AG04449 (cell line): ENCODE results near the gene KCNK2.

Source experiments
- CTCF ChIA-PET: fragments of 350-600 bp; formaldehyde crosslinking; extraction: SDS; loops from one replicate; lab custom pipeline; 2021; ENCODE audit warnings: antibody characterized with exemption; lab: Yijun Ruan, JAX
- POLR2A ChIA-PET: fragments of 400-600, 350-600 bp; formaldehyde crosslinking; extraction: SDS; loops from one replicate; lab custom pipeline; 2020; ENCODE audit warnings: antibody characterized with exemption, inconsistent platforms; lab: Yijun Ruan, JAX
- DNase-seq: peaks from one replicate; pipeline ENCODE4 v3.0.0-alpha.2; 2010; ENCODE audit warnings: low read depth, low spot score
- H3K4me3 ChIP-seq: 2 replicates; pipeline ENCODE4 v1.5.1; 2011; ENCODE audit warnings: low read depth, mild to moderate bottlenecking, control low read depth, low read length
- TF ChIP-seq, protein P1 (sequence below): IDR thresholded peaks from one replicate; pipeline ENCODE4 v1.5.1; 2011; ENCODE audit warnings: mild to moderate bottlenecking, moderate library complexity, low read length, control low read depth, inconsistent platforms; ENCODE audit not compliant: insufficient read depth; ENCODE audit errors: missing control alignments

The KCNK2 gene

DNA sequence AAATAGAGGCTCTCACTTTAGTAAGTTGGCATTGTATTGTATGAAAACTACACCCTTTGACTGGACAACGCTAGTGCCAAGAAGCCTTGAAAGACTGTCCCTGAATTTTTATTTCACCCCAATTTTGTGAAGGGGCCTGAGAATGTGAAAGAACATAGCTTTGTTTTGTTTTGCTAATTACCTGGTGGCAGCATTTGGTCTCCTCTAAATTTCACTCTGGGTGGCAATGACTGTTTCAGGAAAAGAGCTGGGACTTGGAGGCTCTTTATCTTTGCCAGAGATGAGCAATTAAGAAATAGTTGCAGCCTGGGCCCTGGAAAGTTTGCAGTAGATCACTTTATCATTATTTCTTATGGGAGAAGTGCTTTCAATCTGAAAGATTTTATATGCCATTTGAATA, 117.6 kb downstream of the KCNK2 start:
- no peak overlapping the region for H3K4me3 ChIP-seq
- ChIA-PET POLR2A (no interaction called here), CTCF (interaction anchor here (1.6 kb wide), 1 partner anchor 327 kb away, joined by 4 read pairs; no protein-coding TSS in a partner anchor)
- TF ChIP-seq, protein P1, sequence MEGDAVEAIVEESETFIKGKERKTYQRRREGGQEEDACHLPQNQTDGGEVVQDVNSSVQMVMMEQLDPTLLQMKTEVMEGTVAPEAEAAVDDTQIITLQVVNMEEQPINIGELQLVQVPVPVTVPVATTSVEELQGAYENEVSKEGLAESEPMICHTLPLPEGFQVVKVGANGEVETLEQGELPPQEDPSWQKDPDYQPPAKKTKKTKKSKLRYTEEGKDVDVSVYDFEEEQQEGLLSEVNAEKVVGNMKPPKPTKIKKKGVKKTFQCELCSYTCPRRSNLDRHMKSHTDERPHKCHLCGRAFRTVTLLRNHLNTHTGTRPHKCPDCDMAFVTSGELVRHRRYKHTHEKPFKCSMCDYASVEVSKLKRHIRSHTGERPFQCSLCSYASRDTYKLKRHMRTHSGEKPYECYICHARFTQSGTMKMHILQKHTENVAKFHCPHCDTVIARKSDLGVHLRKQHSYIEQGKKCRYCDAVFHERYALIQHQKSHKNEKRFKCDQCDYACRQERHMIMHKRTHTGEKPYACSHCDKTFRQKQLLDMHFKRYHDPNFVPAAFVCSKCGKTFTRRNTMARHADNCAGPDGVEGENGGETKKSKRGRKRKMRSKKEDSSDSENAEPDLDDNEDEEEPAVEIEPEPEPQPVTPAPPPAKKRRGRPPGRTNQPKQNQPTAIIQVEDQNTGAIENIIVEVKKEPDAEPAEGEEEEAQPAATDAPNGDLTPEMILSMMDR, result no peak
- DNase-seq, result no peak

GRCh38 chr1:215201283-215201682, 118.7 kb downstream of the KCNK2 start:
- TF ChIP-seq, protein P1, result no peak
- POLR2A ChIA-PET, result no interaction called here

DNA sequence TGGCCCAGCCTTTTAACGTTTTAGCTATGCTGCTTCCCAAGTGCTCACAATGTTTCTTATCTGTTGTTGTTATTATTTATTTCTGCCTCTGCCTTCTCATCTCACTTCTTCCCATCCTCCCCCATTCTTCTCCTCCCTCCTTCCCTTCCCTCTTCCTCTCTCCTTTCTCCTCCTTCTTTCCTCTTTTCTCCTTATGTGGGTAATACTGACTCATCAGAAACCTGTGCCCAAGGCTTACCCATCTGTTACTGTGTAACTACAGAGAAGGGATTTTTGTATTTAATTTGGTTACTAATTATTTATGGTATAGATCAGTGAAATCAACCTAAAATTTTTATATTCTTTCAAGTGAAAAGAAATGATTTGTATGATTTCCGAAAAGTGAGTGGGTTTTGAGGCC, 120.3 kb downstream of the KCNK2 start:
- POLR2A ChIA-PET, result no interaction called here
- no peak for DNase-seq
- CTCF ChIA-PET, result no interaction called here
- TF ChIP-seq, protein P1, result no peak
- H3K4me3 ChIP-seq, result no peak overlapping the region

More at GRCh38 chr1:215201283-215201682, 118.7 kb downstream of the KCNK2 start:
- DNase-seq, result no peak
- no peak overlapping the region for H3K4me3 ChIP-seq
- CTCF ChIA-PET, result interaction anchor here (0.9 to 1.6 kb wide), 2 partner anchors 325 to 541 kb away, joined by 3 to 4 read pairs; no protein-coding TSS in a partner anchor

GRCh38 chr1:215210167-215210566, 127.6 kb downstream of the KCNK2 start:
- ChIA-PET POLR2A (no interaction called here), CTCF (no interaction called here)
- no peak overlapping the region for H3K4me3 ChIP-seq
- no peak for DNase-seq
- TF ChIP-seq, protein P1, result no peak

GRCh38 chr1:215215846-215216245, 133.3 kb downstream of the KCNK2 start:
- no peak overlapping the region for H3K4me3 ChIP-seq
- ChIA-PET POLR2A (no interaction called here), CTCF (interaction anchor here (1.4 kb wide), 1 partner anchor 20 kb away, joined by 4 read pairs; no protein-coding TSS in a partner anchor)
- TF ChIP-seq, protein P1, result no peak
- no peak for DNase-seq

- TF ChIP-seq, protein P1, result no peak
- H3K4me3 ChIP-seq, result no peak overlapping the region
- ChIA-PET CTCF (no interaction called here), POLR2A (no interaction called here)
- DNase-seq, result no peak
Observed at GRCh38 chr1:215219372-215219771, 136.8 kb downstream of the KCNK2 start.
